Neural crest cell (in vitro differentiated cells): ENCODE results near the gene GRSF1. TPM values are rescaled to one million over a fixed set of nuclear protein-coding genes. Genes with fewer than 3 reads are reported as not detected.

Source experiments
- DNase-seq: peaks from one replicate; pipeline ENCODE4 v3.0.0; 2021; ENCODE audit warnings: low read depth, mixed read lengths, low spot score
- H3K27ac Mint-ChIP-seq: one replicate; pipeline ENCODE4 v1.8.0; 2021; ENCODE audit warnings: mild to moderate bottlenecking, mixed read lengths; ENCODE audit not compliant: unreplicated experiment
- H3K27me3 Mint-ChIP-seq: 2 replicates; pipeline ENCODE4 v1.8.0; 2021; ENCODE audit warnings: low read depth, mild to moderate bottlenecking, mixed read lengths
- H3K36me3 Mint-ChIP-seq: 2 replicates; pipeline ENCODE4 v1.8.0; 2021; ENCODE audit warnings: low read depth, mild to moderate bottlenecking, mixed read lengths
- H3K4me1 Mint-ChIP-seq: 2 replicates; pipeline ENCODE4 v1.8.0; 2021; ENCODE audit warnings: mixed read lengths
- H3K4me3 Mint-ChIP-seq: one replicate; pipeline ENCODE4 v1.8.0; 2021; ENCODE audit warnings: mild to moderate bottlenecking, mixed read lengths
- H3K9me3 Mint-ChIP-seq: 2 replicates; pipeline ENCODE4 v1.8.0; 2021; ENCODE audit warnings: mixed read lengths
- CTCF ChIP-seq: fragments of 200-600 bp; sonication (generic); conservative IDR thresholded peaks from 2 replicates; pipeline ENCODE4 v1.5.0; 2021; ENCODE audit warnings: antibody characterized with exemption, mild to moderate bottlenecking
- total RNA-seq: library from RNA; stranded (reverse); gene quantifications from 2 replicates; pipeline ENCODE4 v1.2.1, GENCODE V29; 2021

GRSF1 gene
- total RNA-seq, 1 donor from 2014 or later: 80.0 TPM

DNA sequence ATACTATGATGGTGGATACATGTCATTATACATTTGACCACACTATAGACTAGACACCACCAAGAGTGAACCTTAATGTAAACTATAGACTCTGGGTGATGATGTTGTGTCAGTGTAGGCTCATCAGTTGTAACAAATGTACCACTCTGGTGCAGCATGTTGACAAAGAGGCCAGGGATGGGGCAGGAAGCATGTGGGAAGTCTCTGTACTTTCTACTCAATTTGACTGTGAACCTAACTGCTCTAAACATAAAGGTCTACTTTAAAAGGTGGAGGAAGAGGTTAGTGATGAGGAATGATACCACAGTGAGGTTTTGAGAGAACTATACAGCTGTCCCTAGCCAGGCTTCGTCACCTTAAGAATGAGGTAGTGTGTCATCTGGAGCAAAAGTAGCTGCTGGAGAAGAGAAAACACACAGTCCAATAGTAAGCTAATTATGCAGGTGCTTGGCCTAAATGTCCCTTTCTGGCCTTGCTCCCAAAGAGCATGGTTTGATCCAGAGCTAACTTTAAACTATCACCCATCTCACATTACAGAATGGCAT lies 38.4 kb downstream of the GRSF1 start:
- Mint-ChIP-seq H3K4me3 (no peak overlapping the region), H3K4me1 (no peaks in the 10 kb centered on the region), H3K27ac (no peak overlapping the region), H3K27me3 (no peaks in the 10 kb centered on the region), H3K36me3 (peaks cover 10% of the 10 kb centered on the region), H3K9me3 (no peaks in the 10 kb centered on the region)
- DNase-seq: no peak
- no peak for TF ChIP-seq CTCF

- H3K4me1 Mint-ChIP-seq: no peaks in the 10 kb centered on the region
- peaks cover 9% of the 10 kb centered on the region for H3K36me3 Mint-ChIP-seq
- H3K27ac Mint-ChIP-seq: no peak overlapping the region
- H3K9me3 Mint-ChIP-seq: no peaks in the 10 kb centered on the region
- H3K4me3 Mint-ChIP-seq: no peak overlapping the region
- no peaks in the 10 kb centered on the region for H3K27me3 Mint-ChIP-seq
- no peak for DNase-seq
- TF ChIP-seq CTCF: no peak
These were observed 46.1 kb downstream of the GRSF1 start for GRCh38 chr4:70793626-70794025.

DNA sequence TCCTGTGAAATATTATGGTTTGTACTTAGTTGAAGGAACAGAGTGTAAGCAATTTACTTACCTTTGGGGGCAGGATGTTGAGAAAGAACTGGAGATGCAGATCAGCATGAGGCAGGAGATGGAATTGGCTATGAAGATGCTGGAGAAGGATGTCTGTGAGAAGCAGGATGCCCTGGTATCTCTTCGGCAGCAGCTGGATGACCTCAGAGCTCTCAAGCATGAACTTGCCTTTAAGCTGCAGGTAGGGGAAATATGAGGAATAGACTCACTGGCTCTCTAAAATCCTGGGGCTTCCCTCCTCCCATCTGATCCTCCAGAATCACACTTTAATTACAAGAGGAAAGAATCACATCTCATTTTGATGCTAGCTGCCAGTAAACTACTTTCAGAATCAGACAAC lies 51.0 kb downstream of the GRSF1 start:
- Mint-ChIP-seq H3K9me3 (no peaks in the 10 kb centered on the region), H3K4me1 (no peaks in the 10 kb centered on the region), H3K36me3 (peaks cover 3% of the 10 kb centered on the region), H3K4me3 (no peak overlapping the region), H3K27ac (peak overlapping the region; percentile 54), H3K27me3 (no peaks in the 10 kb centered on the region)
- no peak for TF ChIP-seq CTCF
- no peak for DNase-seq

GRCh38 chr4:70787496-70787895 lies 52.2 kb downstream of the GRSF1 start:
- Mint-ChIP-seq H3K27ac (no peak overlapping the region), H3K27me3 (no peaks in the 10 kb centered on the region), H3K4me1 (no peaks in the 10 kb centered on the region), H3K9me3 (no peaks in the 10 kb centered on the region), H3K4me3 (no peak overlapping the region), H3K36me3 (peaks cover 3% of the 10 kb centered on the region)
- no peak for DNase-seq
- no peak for TF ChIP-seq CTCF

GRCh38 chr4:70783096-70783495 lies 56.6 kb downstream of the GRSF1 start:
- Mint-ChIP-seq H3K4me3 (no peak overlapping the region), H3K4me1 (no peaks in the 10 kb centered on the region)

More at GRCh38 chr4:70783096-70783495, 56.6 kb downstream of the GRSF1 start:
- no peak for TF ChIP-seq CTCF
- Mint-ChIP-seq H3K27me3 (no peaks in the 10 kb centered on the region), H3K27ac (no peak overlapping the region), H3K36me3 (peaks cover 3% of the 10 kb centered on the region), H3K9me3 (no peaks in the 10 kb centered on the region)
- DNase-seq: no peak
